Measurements from ENCODE around the gene RNLS.
A peak's percentile ranks its signal among the peaks of the same experiment; 100 is the strongest.

RNLS gene

GRCh38 chr10:88415533-88416130 is 167.5 kb downstream of the RNLS start:
- Histone ChIP-seq H3K27ac (ENCODE audit: low read length) (no peak overlapping the region), H3K4me2 (ENCODE audit: low read length) (no peak overlapping the region)

GRCh38 chr10:88413412-88413811 is 169.7 kb downstream of the RNLS start:
- Histone ChIP-seq H2AFZ (ENCODE audit: low read depth, low read length) (no peak overlapping the region), H3K4me3 (ENCODE audit: low read length) (no peak overlapping the region), H3K27ac (ENCODE audit: low read length) (no peak overlapping the region), H3K4me2 (ENCODE audit: low read length) (peak overlapping the region; percentile 13; the same call in 1 of the 2 replicates), H3K27me3 (ENCODE audit: low read depth, low read length) (no peaks in the 10 kb centered on the region), H3K9me3 (ENCODE audit: insufficient read depth, low read length) (no peaks in the 10 kb centered on the region), H3K4me1 (ENCODE audit: low read length) (peaks cover 39% of the 10 kb centered on the region), H3K9ac (ENCODE audit: low read length) (no peak overlapping the region), H4K20me1 (ENCODE audit: insufficient read depth, low read length) (no peaks in the 10 kb centered on the region), H3K79me2 (ENCODE audit: low read length) (no peaks in the 10 kb centered on the region), H3K36me3 (replicated peaks; ENCODE audit: low read depth, low read length) (no peaks in the 10 kb centered on the region)
- TF ChIP-seq CTCF (IDR thresholded peaks at IDR 0.05; ENCODE audit: low read depth, low read length) = no peak
- TF ChIP-seq EZH2phosphoT487 (IDR thresholded peaks at IDR 0.05; ENCODE audit: low read depth) = no peak

More at GRCh38 chr10:88415533-88416130, 167.5 kb downstream of the RNLS start:
- H3K27me3 ChIP-seq (ENCODE audit: low read depth, low read length) = no peaks in the 10 kb centered on the region
- no peak overlapping the region for H3K4me3 ChIP-seq (ENCODE audit: low read length)
- TF ChIP-seq CTCF (IDR thresholded peaks at IDR 0.05; ENCODE audit: low read depth, low read length) = no peak
- TF ChIP-seq EZH2phosphoT487 (IDR thresholded peaks at IDR 0.05; ENCODE audit: low read depth) = no peak
- no peak overlapping the region for H2AFZ ChIP-seq (ENCODE audit: low read depth, low read length)
- H3K9me3 ChIP-seq (ENCODE audit: insufficient read depth, low read length) = no peaks in the 10 kb centered on the region
- H3K36me3 ChIP-seq (replicated peaks; ENCODE audit: low read depth, low read length) = no peaks in the 10 kb centered on the region
- H4K20me1 ChIP-seq (ENCODE audit: insufficient read depth, low read length) = no peaks in the 10 kb centered on the region
- H3K79me2 ChIP-seq (ENCODE audit: low read length) = no peaks in the 10 kb centered on the region
- H3K9ac ChIP-seq (ENCODE audit: low read length) = no peak overlapping the region
- H3K4me1 ChIP-seq (ENCODE audit: low read length) = peaks cover 23% of the 10 kb centered on the region

GRCh38 chr10:88411772-88412349 is 171.3 kb downstream of the RNLS start:
- no peaks in the 10 kb centered on the region for H3K27me3 ChIP-seq (ENCODE audit: low read depth, low read length)
- H2AFZ ChIP-seq (ENCODE audit: low read depth, low read length) = no peak overlapping the region
- no peak overlapping the region for H3K9ac ChIP-seq (ENCODE audit: low read length)
- no peak overlapping the region for H3K4me3 ChIP-seq (ENCODE audit: low read length)
- H3K27ac ChIP-seq (ENCODE audit: low read length) = no peak overlapping the region
- H3K9me3 ChIP-seq (ENCODE audit: insufficient read depth, low read length) = no peaks in the 10 kb centered on the region
- peaks cover 46% of the 10 kb centered on the region for H3K4me1 ChIP-seq (ENCODE audit: low read length)
- no peak for TF ChIP-seq EZH2phosphoT487 (IDR thresholded peaks at IDR 0.05; ENCODE audit: low read depth)
- TF ChIP-seq CTCF (IDR thresholded peaks at IDR 0.05; ENCODE audit: low read depth, low read length) = no peak
- H3K79me2 ChIP-seq (ENCODE audit: low read length) = no peaks in the 10 kb centered on the region
- H3K36me3 ChIP-seq (replicated peaks; ENCODE audit: low read depth, low read length) = no peaks in the 10 kb centered on the region
- no peaks in the 10 kb centered on the region for H4K20me1 ChIP-seq (ENCODE audit: insufficient read depth, low read length)
- H3K4me2 ChIP-seq (ENCODE audit: low read length) = no peak overlapping the region

GRCh38 chr10:88409824-88410223 is 173.3 kb downstream of the RNLS start:
- H3K4me1 ChIP-seq (ENCODE audit: low read length) = peaks cover 46% of the 10 kb centered on the region
- H4K20me1 ChIP-seq (ENCODE audit: insufficient read depth, low read length) = no peaks in the 10 kb centered on the region
- H3K36me3 ChIP-seq (replicated peaks; ENCODE audit: low read depth, low read length) = no peaks in the 10 kb centered on the region
- H3K4me3 ChIP-seq (ENCODE audit: low read length) = no peak overlapping the region
- H3K79me2 ChIP-seq (ENCODE audit: low read length) = no peaks in the 10 kb centered on the region
- no peak overlapping the region for H2AFZ ChIP-seq (ENCODE audit: low read depth, low read length)
- H3K4me2 ChIP-seq (ENCODE audit: low read length) = peak overlapping the region; percentile 59
- H3K9me3 ChIP-seq (ENCODE audit: insufficient read depth, low read length) = no peaks in the 10 kb centered on the region
- no peak for TF ChIP-seq CTCF (IDR thresholded peaks at IDR 0.05; ENCODE audit: low read depth, low read length)
- no peak for TF ChIP-seq EZH2phosphoT487 (IDR thresholded peaks at IDR 0.05; ENCODE audit: low read depth)
- no peak overlapping the region for H3K9ac ChIP-seq (ENCODE audit: low read length)
- peak overlapping the region; percentile 50 for H3K27ac ChIP-seq (ENCODE audit: low read length)
- no peaks in the 10 kb centered on the region for H3K27me3 ChIP-seq (ENCODE audit: low read depth, low read length)
